Smooth muscle cell of the pulmonary artery (primary cell): ENCODE results near the gene LPXN. TPM values are rescaled to one million over a fixed set of nuclear protein-coding genes. Genes with fewer than 3 reads are reported as not detected.

Source experiments
- total RNA-seq: library from RNA; depleted of rRNA; stranded (reverse); fragments of >200 nt; gene quantifications from 2 replicates; pipeline ENCODE4 v1.2.3, GENCODE V29; 2014

LPXN gene
- 2.3 and 7.2 TPM in 2 replicates for total RNA-seq

GRCh38 chr11:58575377-58576020, at the start of gene LPXN:
Gene LPXN, minus strand, starts transcription at chr11:58575856. Its CDS starts 84 bp downstream, at chr11:58575772.

GRCh38 chr11:58622344-58622743, 46.7 kb upstream of the LPXN start, which contains the start of gene CNTF:
Gene CNTF, plus strand, starts transcription at chr11:58622665. Its CDS starts 88 bp downstream, at chr11:58622753.

GRCh38 chr11:58578635-58579191, 3.1 kb upstream of the LPXN start, which contains the start of gene ZFP91:
Gene ZFP91, plus strand, starts transcription at chr11:58579063. Its CDS starts 219 bp downstream, at chr11:58579282.

GRCh38 chr11:58508005-58508404, 67.7 kb downstream of the LPXN start, which contains the start of gene OR5B21:
Gene OR5B21, minus strand, starts transcription at chr11:58508105. Its CDS starts 0 bp downstream, at chr11:58508105.

Other genes with a start within 250 kb of the LPXN start
- gene OR5B17, start 216.8 kb downstream of the LPXN start, total RNA-seq, result not detected in 2 replicates
- not detected in 2 replicates for gene OR5B3, start 169.0 kb downstream of the LPXN start, total RNA-seq
- not detected in 2 replicates for gene OR5B2, start 147.7 kb downstream of the LPXN start, total RNA-seq
- gene OR5B12, start 133.6 kb downstream of the LPXN start, total RNA-seq, result not detected in 2 replicates
- gene OR5B21, start 67.8 kb downstream of the LPXN start, total RNA-seq, result not detected in 2 replicates
- 45.4 and 52.2 TPM in 2 replicates for gene ZFP91, start 3.2 kb upstream of the LPXN start, total RNA-seq
- 1.8 and 1.9 TPM in 2 replicates for gene CNTF, start 46.8 kb upstream of the LPXN start, total RNA-seq
- not detected in 2 replicates for gene GLYAT, start 156.1 kb upstream of the LPXN start, total RNA-seq